ENCODE results near the gene MYZAP. TPM values are rescaled to one million over a fixed set of nuclear protein-coding genes. Genes with fewer than 3 reads are reported as not detected.
A peak's percentile ranks its signal among the peaks of the same experiment; 100 is the strongest.

The MYZAP gene
- total and polyA plus RNA-seq, 2 of the 8 experiments (the other 6 are each of a cell fraction or from before 2014, with no cell fraction given): 0.41 to 0.65 TPM

GRCh38 chr15:57667171-57667849, 75.6 kb downstream of the MYZAP start:
- H2BK120ac ChIP-seq (replicated peaks; ENCODE audit: low read depth, low read length): no peak overlapping the region
- DNase-seq (ENCODE audit: low read depth in 1 of 2, low spot score in 2 of 2): no peak
- H2AFZ ChIP-seq (ENCODE audit: low read length): 0 out of 2 replicates have a peak overlapping the region, but pooled peaks have one; percentile 35
- no peak overlapping the region for H4K91ac ChIP-seq (replicated peaks; ENCODE audit: insufficient read length, low read length)
- H3K9me3 ChIP-seq (ENCODE audit: insufficient read depth in 2 of 2, low read depth in 1 of 2, low read length in 1 of 2): no peaks in the 10 kb centered on the region
- no peak overlapping the region for H3K4me3 ChIP-seq (ENCODE audit: extremely low read depth in 1 of 4, insufficient read depth in 2 of 4, low read depth in 3 of 4, low read length in 4 of 4)
- no peaks in the 10 kb centered on the region for H3K27me3 ChIP-seq (replicated peaks in 1 of 4; ENCODE audit: control insufficient read depth in 3 of 4, extremely low read depth in 1 of 4, insufficient read depth in 3 of 4, low read length in 3 of 4)
- CTCF ChIA-PET (ENCODE audit: partially characterized antibody): interaction anchor here (0.6 to 2.2 kb wide), 9 partner anchors 10 to 1841 kb away, joined by 3 to 10 read pairs (median 4); no protein-coding TSS in a partner anchor
- no peak overlapping the region for H2BK15ac ChIP-seq (ENCODE audit: low read length)
- H3K23me2 ChIP-seq (ENCODE audit: low read depth, low read length): no peaks in the 10 kb centered on the region
- H4K5ac ChIP-seq (ENCODE audit: insufficient read length, low read depth, low read length): no peak overlapping the region
- no peak overlapping the region for H4K8ac ChIP-seq (ENCODE audit: extremely low read depth, insufficient read depth, low read length)
- H3K9ac ChIP-seq (replicated peaks in 1 of 4; ENCODE audit: extremely low read depth in 1 of 4, low read depth in 3 of 4, low read length in 3 of 4): no peak overlapping the region
- H2AK5ac ChIP-seq (ENCODE audit: low read depth, low read length): no peak overlapping the region
- no peak overlapping the region for H3K4me2 ChIP-seq (ENCODE audit: insufficient read depth in 1 of 2, low read depth in 2 of 2, low read length in 2 of 2)
- H3K36me3 ChIP-seq (ENCODE audit: control insufficient read depth in 2 of 4, insufficient read depth in 4 of 4, low read length in 3 of 4): no peaks in the 10 kb centered on the region
- H3K4me1 ChIP-seq (replicated peaks in 1 of 4; ENCODE audit: control insufficient read depth in 3 of 4, insufficient read depth in 4 of 4, low read length in 3 of 4): no peaks in the 10 kb centered on the region
- WGBS, 2 experiments (ENCODE audit: extremely low coverage in 1 of 2, insufficient coverage in 1 of 2, insufficient read length in 1 of 2, insufficient replicate concordance in 2 of 2, low coverage in 1 of 2, low lambda C conversion rate in 2 of 2, missing lambda C conversion rate in 1 of 2): 69% methylated on average over 10 of the region's 10 CpGs; no CpG with 5 or more reads in 1 of the 2 experiments
- no peak overlapping the region for H2BK20ac ChIP-seq (ENCODE audit: low read length)
- no peak overlapping the region for H2BK5ac ChIP-seq (ENCODE audit: low read depth, low read length)
- no peak overlapping the region for H2BK12ac ChIP-seq (ENCODE audit: low read depth, low read length)
- no peak overlapping the region for H3K18ac ChIP-seq (ENCODE audit: extremely low read depth, low read length)
- FAIRE-seq: peak; percentile 66
- H3K79me1 ChIP-seq (ENCODE audit: low read depth, low read length): no peaks in the 10 kb centered on the region
- H3K14ac ChIP-seq (ENCODE audit: insufficient read length): no peak overlapping the region
- H3K27ac ChIP-seq (ENCODE audit: low read depth, low read length): no peak overlapping the region
- H4K20me1 ChIP-seq (replicated peaks in 1 of 2; ENCODE audit: control insufficient read depth in 1 of 2, insufficient read depth in 2 of 2, low read length in 2 of 2): no peaks in the 10 kb centered on the region
- TF ChIP-seq EP300 (IDR thresholded peaks at IDR 0.05; ENCODE audit: borderline replicate concordance in 1 of 2, low read depth in 2 of 2, low read length in 2 of 2): no peak
- no peak for TF ChIP-seq E2F6 (IDR thresholded peaks at IDR 0.05)
- TF ChIP-seq SIX5 (IDR thresholded peaks at IDR 0.05; ENCODE audit: low read depth, low read length): no peak
- TF ChIP-seq CTCF (IDR thresholded peaks at IDR 0.05; ENCODE audit: control extremely low read depth in 1 of 3, insufficient read depth in 1 of 3, low read depth in 1 of 3, low read length in 3 of 3): peak in 2 of 3 experiments; percentile 15 to 44; a peak in 2 of 4 replicates
- no peak for TF ChIP-seq RXRA (IDR thresholded peaks at IDR 0.05; ENCODE audit: insufficient read depth, low read depth, low read length)
- no peak for TF ChIP-seq RNF2 (IDR thresholded peaks at IDR 0.05; ENCODE audit: borderline replicate concordance, low read depth, low read length, missing control alignments, poor library complexity, severe bottlenecking)
- peak; percentile 45 to 57 for TF ChIP-seq RAD21 (IDR thresholded peaks at IDR 0.05 in 1 of 2, conservative IDR thresholded peaks at IDR 0.05 in 1 of 2; ENCODE audit: low read depth in 2 of 2, low read length in 2 of 2)
- H3K23ac ChIP-seq (ENCODE audit: insufficient read length): no peak overlapping the region
- H3K56ac ChIP-seq (replicated peaks; ENCODE audit: insufficient read length, low read depth, low read length): no peak overlapping the region
- POLR2A ChIA-PET (ENCODE audit: partially characterized antibody): no interaction called here
- H3K4ac ChIP-seq (replicated peaks; ENCODE audit: insufficient read length, low read depth, low read length): no peak overlapping the region
- no peaks in the 10 kb centered on the region for H3K79me2 ChIP-seq (ENCODE audit: control insufficient read depth in 1 of 2, insufficient read depth in 2 of 2, low read length in 2 of 2)

All from H1 (cell line).